HG03196 (cell line): ENCODE results near the gene DNPH1.

Source experiments
- ATAC-seq: cut with Tn5 transposase; IDR thresholded peaks from one replicate; pipeline ENCODE4 v1.9.1; 2021; ENCODE audit not compliant: unreplicated experiment

DNPH1 gene

DNA sequence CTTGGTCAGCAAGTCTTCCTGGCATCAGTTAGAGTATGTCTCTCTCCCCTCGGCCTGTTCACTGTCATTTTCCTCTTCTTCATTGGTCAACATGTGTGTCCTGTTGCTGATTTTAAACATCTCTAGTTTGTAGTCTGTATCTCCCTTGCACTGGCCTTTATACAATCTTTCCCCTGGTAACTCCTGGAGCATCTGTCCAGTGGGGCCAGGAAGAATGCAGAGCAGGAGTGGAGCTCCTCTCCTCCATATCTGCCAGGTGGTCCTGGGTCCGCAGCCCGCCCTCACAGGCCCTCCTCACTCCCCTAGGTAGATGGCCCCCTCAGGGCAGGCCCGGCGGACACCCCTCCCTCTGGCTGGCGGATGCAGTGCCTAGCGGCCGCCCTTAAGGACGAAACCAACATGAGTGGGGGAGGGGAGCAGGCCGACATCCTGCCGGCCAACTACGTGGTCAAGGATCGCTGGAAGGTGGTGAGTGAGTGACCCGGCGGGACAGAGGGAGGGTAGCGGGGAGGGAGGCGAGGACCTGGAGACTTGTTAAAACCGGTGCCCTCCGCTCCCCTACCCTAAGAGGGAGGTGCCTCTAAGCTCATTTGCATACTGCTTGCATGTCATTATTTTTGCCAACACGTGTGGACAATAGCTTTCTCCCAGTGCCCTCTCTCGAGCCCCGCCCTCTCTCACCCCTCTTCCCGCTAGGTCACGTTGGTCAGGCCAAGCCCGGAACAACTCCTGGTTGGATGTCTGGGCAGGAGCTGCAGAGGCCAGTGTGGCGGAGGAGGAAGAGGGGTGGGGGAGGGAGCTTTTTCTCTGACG, 17.2 kb upstream of the DNPH1 start:
- peak; percentile 15 for ATAC-seq

DNA sequence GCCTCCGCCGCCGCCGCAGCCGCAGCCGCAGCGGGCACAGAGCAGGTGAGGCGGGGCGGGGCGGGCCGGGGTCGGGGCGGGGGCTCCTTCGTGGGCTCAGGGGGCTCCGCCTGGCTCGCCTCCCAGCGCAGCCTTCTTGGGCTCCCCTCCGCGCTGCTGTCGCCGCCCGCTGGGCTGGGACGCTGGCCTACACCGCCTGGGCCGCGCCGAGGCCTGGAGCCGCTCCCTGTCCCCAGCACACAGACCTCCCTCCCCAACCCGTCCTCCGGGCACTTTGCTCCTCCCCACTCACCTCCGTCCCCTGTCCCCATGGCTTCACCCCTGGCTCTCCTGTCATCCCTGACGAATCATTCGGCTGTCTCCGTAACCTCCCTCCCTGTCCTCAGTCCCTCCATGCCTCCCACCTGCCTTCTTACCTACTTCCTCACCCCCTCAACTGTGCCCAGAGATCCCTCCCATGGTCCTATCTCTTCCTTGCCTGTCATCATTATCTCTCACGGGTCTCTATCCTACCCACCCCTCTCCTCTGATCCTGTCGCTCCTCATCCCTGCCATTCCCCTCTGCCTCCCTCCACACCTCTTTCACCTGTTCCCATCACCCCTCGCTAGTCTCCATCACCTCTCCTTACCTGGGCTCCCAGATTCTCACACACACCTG, 14.5 kb upstream of the DNPH1 start:
- no peak for ATAC-seq

DNA sequence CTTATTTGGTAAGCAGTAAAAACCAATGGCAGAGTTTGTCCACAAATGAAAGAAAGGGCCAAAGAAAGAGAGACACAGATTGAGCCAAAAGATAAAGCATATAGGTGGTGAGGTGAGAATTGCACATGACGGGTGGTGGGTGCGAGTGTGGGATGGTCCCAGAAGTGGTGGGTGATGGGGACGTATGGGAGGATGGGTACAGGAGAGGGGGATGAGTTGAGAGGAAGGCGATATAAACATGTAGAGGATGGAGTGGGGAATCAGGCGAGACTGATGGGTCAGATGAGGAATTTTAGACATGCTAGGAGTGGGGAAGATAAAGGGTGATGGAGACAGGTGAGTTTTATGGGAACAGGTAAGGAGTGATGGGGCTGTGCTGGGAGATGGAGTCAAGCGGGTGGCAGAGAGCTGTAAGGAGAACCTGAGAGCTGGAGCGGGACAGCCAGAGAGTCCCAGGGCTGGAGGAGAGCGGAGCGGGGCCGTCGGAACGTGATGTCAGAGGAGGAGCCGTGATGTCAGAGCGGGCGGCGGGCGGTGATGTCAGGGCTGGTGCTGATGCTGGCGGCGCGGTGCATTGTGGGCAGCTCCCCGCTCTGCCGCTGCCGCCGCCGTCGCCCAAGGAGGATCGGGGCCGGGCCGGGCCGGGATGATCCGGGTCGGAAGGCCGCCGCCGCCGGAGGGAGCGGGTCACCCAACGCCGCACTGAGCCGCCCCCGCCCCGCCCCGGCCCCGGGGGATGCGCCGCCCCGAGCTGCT, 13.8 kb upstream of the DNPH1 start, which contains the start of gene TTBK1:
TSS of gene TTBK1 (plus strand) at position 574 of the 756 bp plus-strand sequence. CDS start 3,180 bp downstream, outside the sequence.
- no peak for ATAC-seq

DNA sequence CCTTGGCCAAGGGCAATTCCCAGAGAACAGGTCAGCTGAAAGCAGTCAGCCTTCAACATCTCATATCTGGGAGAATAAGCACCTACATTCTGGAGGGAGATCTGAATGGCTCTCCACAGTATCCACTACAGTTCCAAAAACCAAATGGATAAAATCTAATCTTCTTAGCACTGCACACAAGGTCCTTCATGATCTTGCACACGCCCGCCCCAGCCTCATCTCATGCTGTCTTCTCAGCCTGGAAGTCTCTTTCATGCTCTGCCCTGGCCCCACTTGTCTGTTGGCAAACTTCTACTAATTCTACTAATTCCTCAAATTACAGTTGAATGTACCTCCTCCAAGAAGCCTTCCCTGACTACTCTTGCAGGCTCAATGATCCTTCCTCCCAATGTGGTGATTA, 12.2 kb upstream of the DNPH1 start:
- no peak for ATAC-seq

DNA sequence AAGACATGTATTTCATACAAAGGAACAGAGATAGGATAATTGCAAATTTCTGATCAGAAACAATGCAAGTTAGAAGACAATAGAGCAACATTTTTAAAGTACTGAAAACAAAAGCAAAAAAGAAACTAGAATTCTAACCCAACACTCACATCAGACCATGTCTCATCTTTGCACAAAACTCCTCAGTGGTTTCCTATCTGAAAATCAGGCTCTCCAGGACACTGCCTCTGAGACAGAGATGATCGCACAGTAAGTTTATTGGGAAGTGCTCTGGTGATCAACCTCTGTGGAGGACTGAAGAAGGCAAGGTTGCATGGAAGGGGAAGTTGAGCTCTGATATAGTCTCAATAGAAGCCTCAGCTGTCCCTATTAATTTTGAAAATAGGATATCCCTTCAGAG, 11.7 kb upstream of the DNPH1 start:
- ATAC-seq, result no peak

DNA sequence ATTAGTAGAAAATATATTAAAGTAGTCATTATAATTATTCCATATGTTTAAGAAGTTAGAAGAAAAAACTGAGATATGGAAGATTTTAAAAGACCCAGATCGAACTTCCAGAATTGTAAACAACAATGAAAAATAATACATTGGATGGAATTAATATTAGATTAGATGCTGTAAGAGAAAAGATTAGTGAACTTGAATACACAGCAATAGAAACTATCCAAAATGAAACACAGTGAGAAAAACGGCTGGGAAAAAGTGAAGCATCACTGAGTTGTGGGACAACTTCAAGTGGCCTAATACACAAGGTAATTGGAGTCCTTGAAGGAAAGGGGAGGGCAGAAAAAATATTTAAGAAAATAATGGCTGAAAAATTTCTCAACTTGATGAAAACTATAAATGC, 9.8 kb upstream of the DNPH1 start:
- no peak for ATAC-seq

DNA sequence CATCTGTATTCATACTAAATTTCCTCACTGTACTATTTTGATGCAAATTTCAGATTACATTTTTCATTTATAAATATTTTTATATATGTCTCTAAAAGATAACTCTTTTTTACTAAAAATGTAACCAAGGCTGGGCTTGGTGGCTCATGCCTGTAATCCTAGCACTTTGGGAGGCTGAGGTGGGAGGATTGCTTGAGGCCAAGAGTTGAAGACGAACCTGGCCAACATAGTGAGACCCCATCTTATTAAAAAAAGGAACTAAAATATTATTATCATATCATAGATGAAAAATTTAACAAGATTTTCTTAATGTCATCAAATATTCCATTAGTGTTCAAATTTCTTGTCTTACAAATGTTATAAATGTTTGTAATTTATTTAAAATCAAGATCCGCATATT, 6.6 kb upstream of the DNPH1 start:
- no peak for ATAC-seq

DNA sequence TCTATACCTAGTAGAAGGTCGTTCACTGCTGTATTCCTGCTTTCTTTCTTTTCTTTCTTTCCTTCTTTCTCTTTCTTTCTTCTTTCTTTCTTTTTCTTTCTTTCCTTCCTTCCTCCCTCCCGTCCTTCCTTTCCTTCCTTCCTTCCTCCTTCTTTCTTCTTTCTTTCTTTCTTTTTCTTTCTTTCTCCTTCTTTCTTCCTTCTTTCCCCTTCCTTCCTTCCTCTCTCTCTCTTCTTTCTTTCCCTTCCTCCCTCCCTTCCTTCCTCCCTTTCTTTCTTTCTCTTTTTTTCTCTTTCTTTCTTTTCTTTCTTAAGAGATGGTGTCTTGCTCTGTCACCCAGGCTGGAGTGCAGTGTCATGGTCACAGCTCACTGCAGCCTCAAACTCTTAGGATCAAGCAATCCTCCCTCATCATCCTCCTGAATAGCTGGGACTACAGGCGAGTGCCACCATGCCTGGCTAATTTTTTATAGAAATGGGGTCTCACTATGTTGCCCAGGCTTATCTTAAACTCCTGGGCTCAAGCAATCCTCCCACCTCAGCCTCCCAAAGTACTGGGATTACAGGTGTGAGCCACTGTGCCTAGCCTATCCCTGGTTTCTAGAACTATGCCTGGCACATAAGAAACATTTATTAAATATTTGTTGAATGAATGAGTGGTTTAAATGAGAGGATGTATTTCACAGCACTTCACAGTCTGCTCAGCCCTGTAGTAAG, 2.6 kb upstream of the DNPH1 start:
- ATAC-seq, result no peak

DNA sequence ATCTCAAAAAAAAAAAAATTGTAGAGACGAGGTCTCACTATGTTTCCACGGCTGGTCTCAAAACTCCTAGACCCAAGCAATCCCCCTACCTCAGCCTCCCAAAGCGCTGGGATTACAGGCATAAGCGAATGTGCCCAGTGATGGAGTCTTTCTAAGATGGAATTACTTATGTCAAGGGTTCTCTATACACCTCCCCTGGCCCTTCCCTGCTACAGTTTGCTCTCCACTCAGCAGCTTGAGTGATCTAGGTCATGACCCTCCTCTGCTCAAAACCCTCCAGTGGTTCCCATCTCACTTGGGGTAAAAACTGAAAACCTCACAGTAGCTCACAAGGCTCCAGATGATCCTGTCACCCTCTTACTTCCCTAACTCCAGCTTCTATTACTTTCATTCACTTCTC, 1.8 kb upstream of the DNPH1 start:
- no peak for ATAC-seq

DNA sequence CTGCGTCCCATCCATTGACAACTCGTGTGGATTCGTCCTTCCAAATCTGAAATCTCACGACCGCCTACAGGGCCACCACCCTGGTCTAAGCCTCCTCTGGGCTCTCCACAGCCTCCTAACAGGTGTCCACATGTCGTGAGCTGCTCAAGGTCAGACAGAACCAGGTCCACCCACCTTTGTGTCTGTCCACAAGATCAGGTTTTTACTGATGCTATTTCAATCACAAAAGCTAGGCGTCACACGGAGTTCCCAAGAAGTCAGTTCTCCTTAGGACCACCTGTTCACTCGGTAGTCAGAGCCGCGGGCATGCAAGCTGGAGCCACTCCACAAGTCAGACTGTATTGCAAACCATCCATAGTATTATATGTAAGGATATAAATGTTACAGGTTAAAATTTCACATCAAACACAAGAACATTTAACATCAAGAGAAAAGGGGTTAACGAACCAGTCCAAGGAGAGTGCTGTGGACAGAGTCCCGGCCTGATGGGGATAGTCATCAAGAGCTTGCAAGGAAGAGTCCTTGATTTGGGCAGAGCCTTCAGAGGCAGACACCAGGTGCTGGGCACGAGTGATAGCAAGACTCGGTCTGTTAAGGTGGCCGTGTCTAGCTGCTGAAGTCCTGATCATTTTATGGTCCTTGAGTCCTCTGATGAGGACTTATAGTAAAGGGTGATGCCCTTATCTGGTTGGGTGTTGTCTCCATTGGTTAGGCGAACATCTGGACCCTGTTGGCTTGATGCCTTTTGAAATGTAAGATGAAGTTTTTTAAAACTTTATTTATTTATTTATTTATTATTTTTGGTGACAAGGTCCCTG, 731 bp upstream of the DNPH1 start:
- ATAC-seq, result no peak

DNA sequence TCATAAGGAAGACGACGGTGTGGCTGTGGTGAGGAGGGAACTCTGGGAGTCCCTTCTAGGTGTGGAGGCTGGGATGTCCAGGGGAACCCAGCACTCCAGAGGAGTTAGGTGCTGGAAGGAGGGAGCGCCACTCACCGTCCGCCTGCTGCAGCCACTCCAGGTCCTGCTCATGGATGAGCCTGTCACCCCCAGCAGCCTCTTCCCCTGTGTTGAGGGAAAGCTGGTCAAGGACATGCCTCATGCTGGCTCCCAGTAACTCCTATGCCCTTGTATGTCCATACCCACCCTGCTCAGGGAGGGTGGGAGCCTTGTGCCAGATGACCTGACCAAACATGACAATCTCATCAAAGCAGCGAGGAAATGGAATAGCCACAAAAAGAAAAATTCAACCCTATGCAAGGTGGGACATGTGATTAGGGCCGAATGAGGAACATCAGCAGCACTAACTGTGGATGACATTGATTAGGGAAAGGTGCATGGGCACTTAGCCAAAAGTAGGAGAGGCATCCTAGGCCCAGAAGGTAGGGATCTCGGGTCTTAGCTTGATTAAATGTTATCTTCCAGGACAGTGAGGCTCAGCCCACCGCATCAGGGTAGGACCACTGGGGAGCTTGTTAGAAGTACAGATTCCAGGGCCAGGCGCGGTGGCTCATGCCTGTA, 3.0 kb downstream of the DNPH1 start:
- no peak for ATAC-seq

DNA sequence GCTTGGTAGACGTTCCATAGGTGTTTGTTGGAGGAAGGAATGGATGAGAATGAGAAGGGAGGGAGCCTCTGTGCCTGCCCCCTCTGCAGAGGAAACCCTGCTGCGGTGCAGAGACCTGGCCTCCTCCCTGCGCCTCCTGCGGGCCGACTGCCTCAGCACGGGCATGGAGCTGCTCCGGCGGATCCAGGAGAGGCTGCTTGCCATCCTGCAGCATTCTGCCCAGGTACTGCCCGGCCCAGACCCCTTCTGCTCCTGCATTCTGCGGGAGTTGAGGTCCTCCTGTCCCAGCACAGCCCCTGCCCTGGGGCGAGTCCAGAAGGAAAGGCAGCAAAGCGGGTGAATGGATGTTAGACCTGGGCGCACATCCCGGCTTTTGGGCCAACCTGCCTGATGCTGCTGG, 6.1 kb downstream of the DNPH1 start:
- no peak for ATAC-seq

DNA sequence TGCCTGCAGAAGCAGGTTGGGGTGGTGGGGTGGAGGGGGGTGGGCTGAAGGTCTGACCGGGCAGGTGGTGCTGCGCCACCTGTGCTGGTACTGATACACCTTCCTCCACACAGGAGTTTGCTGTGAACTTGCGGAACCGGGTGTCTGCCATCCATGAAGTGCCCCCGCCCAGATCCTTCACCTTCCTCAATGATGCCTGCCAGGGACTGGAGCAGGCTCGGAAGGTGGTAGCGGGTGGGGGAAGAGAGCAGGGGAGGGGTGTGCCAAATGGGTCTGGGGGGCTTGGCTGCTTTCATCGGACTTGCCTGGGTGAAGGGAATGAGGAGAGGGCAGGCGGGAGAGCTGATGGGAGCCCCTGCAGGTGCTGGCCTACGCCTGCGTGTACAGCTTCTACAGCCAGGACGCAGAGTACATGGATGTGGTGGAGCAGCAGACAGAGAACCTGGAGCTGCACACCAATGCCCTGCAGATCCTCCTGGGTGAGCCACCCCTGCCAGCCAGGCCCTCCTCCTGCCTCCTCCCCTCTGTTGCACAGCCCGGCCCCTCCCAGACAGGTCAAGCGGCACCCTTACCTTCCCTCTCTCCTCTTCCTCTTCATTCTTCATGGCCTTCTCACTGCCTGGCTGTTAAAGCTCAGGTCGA, 6.7 kb downstream of the DNPH1 start:
- ATAC-seq, result no peak

DNA sequence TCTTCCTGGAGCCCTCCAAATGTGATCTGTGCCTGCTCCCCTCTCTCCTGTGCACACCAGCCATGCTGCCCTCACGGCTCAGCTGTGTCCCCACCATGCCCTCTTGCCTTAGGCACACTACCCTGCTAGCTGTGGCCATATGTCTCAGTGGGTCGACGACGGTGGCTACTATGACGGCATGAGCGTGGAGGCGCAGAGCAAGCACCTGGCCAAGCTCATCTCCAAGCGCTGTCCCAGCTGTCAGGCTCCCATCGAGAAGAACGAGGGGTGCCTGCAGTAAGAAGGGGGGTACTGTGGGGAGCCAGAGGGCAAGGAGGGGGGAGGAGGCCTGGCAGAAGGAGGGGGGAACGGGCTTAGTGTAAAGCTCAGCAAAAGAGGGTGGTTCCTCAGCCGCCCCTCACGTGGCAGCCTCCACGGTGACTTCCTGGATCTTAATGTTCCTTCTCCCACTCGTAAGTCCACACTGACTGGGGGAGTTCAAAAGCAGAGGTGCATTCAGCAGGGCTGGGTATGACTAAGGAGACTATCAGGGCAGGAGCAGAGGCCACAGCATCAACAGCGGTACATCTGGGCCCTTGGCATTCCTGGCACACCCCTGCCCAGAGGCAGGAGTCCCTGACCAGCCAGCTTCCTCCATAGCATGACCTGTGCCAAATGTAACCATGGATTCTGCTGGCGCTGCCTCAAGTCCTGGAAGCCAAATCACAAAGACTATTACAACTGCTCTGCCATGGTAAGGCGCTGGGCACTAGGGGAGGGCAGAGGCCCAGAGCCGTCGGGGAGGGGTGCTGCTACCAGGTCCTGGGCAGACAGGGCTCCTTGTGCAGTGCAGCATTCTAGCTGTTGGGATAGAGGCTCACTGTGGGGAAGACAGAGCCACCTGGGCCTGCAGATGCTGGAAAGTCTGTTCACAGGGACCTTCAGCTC, 8.0 kb downstream of the DNPH1 start:
- ATAC-seq, result no peak

DNA sequence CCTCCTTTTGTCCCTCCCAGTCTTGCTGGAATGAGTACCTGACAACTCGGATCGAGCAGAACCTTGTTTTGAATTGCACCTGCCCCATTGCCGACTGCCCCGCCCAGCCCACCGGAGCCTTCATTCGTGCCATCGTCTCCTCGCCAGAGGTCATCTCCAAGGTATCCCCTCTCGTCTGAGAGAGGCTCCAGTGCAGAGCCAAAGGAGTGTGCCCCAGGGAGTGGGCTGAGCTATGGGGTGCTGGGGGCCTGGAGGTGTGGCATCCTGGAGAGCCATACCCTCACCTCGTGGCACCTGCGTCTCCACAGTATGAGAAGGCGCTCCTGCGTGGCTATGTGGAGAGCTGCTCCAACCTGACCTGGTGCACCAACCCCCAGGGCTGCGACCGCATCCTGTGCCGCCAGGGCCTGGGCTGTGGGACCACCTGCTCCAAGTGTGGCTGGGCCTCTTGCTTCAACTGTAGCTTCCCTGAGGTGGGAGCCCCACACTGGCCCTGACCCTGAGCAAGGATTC, 8.8 kb downstream of the DNPH1 start:
- ATAC-seq, result no peak

DNA sequence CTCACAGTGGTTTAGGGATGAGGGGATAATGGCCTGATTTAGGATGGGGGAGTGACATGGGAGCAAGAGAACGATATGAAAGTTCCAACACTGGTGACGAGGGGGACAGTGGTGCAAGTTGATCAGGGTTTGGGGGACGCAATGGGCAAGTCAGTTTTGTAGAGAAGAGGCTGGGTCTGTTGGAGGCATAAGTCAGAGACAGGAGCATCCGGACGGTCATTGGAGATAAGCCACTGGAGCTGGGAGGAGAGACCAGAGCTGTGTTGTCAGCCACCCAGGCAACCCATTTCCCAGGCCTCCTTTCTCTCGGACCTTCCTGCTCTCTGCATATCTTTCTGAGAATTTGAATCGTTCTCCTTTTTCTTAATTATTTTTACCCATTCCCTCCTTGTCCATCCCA, 9.5 kb downstream of the DNPH1 start:
- no peak for ATAC-seq

DNA sequence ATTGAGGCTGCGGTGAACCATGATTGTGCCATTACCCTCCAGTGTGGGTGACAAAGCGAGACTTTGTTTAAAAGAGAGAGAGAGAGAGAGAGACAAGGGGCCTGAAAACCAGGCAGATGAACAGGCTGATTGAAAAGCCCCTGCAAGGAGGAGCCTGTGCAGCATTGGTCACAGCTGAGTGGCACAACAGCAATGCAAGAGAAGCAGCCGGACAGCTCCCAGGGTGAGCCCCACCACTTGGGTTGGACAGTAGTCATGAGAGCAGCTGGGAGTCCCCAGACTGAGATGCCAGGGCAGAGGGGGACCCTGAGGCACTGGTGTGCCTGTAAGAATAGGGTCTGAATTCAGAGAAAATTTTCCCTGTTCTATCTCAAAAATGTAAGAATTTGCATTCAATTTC, 10.2 kb downstream of the DNPH1 start:
- ATAC-seq, result no peak

DNA sequence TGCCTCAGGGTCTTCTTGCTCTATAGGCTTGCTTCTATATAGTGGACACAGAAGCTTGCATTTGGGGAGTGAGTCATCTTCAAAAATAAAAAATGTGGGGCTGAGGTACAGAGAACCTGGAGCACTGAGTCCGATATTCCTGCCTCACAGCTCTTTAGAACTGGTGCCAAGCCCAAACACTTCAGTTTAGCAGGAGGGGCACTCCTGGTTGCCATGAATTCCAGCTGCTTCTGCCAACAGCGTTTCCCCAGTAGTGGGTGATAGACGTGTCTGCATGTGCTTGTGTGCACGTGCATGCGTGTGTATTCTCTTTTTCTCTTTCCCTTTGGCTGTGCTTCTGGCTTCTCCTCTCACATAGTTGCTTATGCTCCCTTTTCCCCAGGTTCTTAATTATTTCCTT, 11.9 kb downstream of the DNPH1 start:
- ATAC-seq, result no peak
